Measurements from ENCODE around the gene TP53I3.

The TP53I3 gene

DNA sequence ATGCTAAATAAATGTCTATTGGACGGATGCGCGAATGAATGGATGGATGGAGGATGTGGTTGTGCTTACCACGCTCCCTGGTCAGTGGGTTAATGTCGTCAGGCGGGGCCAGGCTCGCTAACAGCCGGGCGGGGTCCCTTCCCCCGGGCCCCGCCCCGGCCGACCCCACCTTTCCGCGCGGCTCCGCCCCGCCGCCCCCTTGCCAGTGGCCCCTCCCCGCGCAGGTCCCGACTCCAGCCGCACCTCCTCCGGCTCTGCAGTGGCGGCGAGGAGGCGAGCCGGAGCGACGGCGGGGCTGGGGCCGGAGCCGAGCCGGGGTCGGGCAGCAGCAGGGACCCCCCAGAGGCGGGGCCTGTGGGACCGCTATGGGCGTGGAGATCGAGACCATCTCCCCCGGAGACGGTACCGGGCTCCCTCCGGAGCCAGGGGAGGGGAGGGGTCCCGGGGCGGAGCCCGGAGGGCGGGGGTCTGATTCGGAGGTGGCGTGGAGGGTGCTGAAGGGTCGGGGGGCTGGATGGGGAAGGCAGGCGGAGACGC, 35.1 kb downstream of the TP53I3 start, which contains the start of gene FKBP1B:
Gene FKBP1B, plus strand, starts transcription at position 257 of the 537 bp plus-strand sequence. Its CDS starts 109 bp downstream, at position 366.
- DNase-seq (ENCODE audit: extremely low spot score) = peak; percentile 78
- no peak for TF ChIP-seq LEF1 (IDR thresholded peaks at IDR 0.05; ENCODE audit: borderline replicate concordance)
- no peak for TF ChIP-seq L3MBTL2 (conservative IDR thresholded peaks at IDR 0.05)
- no peak for TF ChIP-seq FOXM1 (IDR thresholded peaks at IDR 0.05; ENCODE audit: borderline replicate concordance)
- TF ChIP-seq ARNT (IDR thresholded peaks at IDR 0.05) = no peak
- TF ChIP-seq TARDBP (IDR thresholded peaks at IDR 0.05) = no peak
- no peak for TF ChIP-seq PKNOX1 (IDR thresholded peaks at IDR 0.05)
- TF ChIP-seq HDGF (IDR thresholded peaks at IDR 0.05; ENCODE audit: borderline replicate concordance) = no peak
- TF ChIP-seq FOXK2 (IDR thresholded peaks at IDR 0.05) = no peak
- no peak for TF ChIP-seq ZNF384 (IDR thresholded peaks at IDR 0.05)
- no peak for TF ChIP-seq SP1 (IDR thresholded peaks at IDR 0.05)
- no peak for TF ChIP-seq SUZ12 (IDR thresholded peaks at IDR 0.05)
- TF ChIP-seq FOXA1 (IDR thresholded peaks at IDR 0.05) = no peak
- CTCF ChIA-PET = interaction anchor here (0.9 kb wide), 1 partner anchor 225 kb away, joined by 4 read pairs; no protein-coding TSS in a partner anchor
- POLR2A ChIA-PET = interaction anchor here (0.7 to 1.6 kb wide), 4 partner anchors 17 to 122 kb away, joined by 3 to 9 read pairs (median 7); partner anchors contain the start of genes ATAD2B, SF3B6 and TP53I3

DNA sequence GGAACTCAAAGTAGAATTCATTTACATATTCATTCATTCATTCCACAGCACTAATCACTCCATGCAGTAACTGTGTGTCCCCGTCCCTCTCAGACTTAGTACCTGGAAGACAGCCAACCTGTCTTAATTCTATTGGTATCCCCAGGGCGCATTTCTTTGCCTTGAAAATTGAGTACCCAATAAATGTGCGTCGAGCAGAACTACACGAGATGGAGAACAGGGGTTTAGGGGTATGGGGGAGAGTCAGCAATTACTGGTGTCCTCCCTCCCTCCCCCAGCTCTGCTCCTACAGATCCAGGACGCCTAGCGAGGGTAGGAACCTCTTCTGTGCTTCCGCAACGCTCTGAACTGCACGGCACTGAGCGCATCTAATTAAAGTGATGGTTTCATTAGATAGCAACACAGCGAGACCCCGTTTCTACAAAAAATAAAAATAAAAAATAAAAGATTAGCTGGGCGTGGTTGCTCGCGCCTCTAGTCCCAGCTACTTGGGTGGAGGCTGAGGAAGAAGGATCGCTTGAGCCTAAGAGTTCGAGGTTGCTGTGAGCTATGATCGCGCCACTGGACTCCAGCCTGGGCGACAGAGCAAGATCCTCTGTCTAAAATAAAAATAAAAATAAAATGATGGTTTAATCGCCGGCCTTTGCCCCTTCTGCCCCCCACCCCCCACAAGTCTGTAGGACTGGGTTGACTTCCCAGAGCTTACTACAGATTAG, 35.7 kb downstream of the TP53I3 start:
- ChIA-PET POLR2A (interaction anchor here (0.7 to 1.6 kb wide), 3 partner anchors 18 to 35 kb away, joined by 3 to 9 read pairs (median 7); partner anchors contain the start of genes SF3B6 and TP53I3), CTCF (interaction anchor here (0.8 kb wide), 1 partner anchor 122 kb away, joined by 5 read pairs; the partner anchor contains the start of gene ATAD2B)
- no peak for DNase-seq (ENCODE audit: extremely low spot score)
- TF ChIP-seq PKNOX1 (IDR thresholded peaks at IDR 0.05) (no peak), HDGF (IDR thresholded peaks at IDR 0.05; ENCODE audit: borderline replicate concordance) (no peak), L3MBTL2 (conservative IDR thresholded peaks at IDR 0.05) (no peak; the same call in 1 of the 2 replicates), SUZ12 (IDR thresholded peaks at IDR 0.05) (no peak), SP1 (IDR thresholded peaks at IDR 0.05) (no peak), NFRKB (IDR thresholded peaks at IDR 0.05) (no peak), ELF4 (IDR thresholded peaks at IDR 0.05) (no peak), ZNF384 (IDR thresholded peaks at IDR 0.05) (no peak), ARNT (IDR thresholded peaks at IDR 0.05) (no peak), FOXM1 (IDR thresholded peaks at IDR 0.05; ENCODE audit: borderline replicate concordance) (no peak), FOXK2 (IDR thresholded peaks at IDR 0.05) (no peak), CTBP1 (IDR thresholded peaks at IDR 0.05; ENCODE audit: borderline replicate concordance) (no peak), FOXA1 (IDR thresholded peaks at IDR 0.05) (no peak)

GRCh38 chr2:24047703-24048033, 37.0 kb downstream of the TP53I3 start:
- DNase-seq (ENCODE audit: extremely low spot score) = no peak
- POLR2A ChIA-PET = interaction anchor here (0.8 to 2.4 kb wide), 27 partner anchors 8 to 313 kb away, joined by 3 to 44 read pairs (median 5); partner anchors contain the start of genes ATAD2B, ITSN2, SF3B6 and TP53I3
- no peak for TF ChIP-seq FOXK2 (IDR thresholded peaks at IDR 0.05)
- no peak for TF ChIP-seq FOXA1 (IDR thresholded peaks at IDR 0.05)
- no peak for TF ChIP-seq NFRKB (IDR thresholded peaks at IDR 0.05)
- TF ChIP-seq TARDBP (IDR thresholded peaks at IDR 0.05) = no peak
- TF ChIP-seq CTBP1 (IDR thresholded peaks at IDR 0.05; ENCODE audit: borderline replicate concordance) = no peak
- no peak for TF ChIP-seq ARNT (IDR thresholded peaks at IDR 0.05)
- TF ChIP-seq SP1 (IDR thresholded peaks at IDR 0.05) = no peak
- TF ChIP-seq FOXM1 (IDR thresholded peaks at IDR 0.05; ENCODE audit: borderline replicate concordance) = no peak
- no peak for TF ChIP-seq SUZ12 (IDR thresholded peaks at IDR 0.05)
- CTCF ChIA-PET = interaction anchor here (0.9 to 1.9 kb wide), 3 partner anchors 37 to 122 kb away, joined by 3 to 6 read pairs (median 4); partner anchors contain the start of genes ATAD2B and TP53I3

GRCh38 chr2:24046930-24047702, 37.5 kb downstream of the TP53I3 start, which contains the start of gene WDCP:
WDCP (minus strand) TSS chr2:24047391; CDS start chr2:24039494, 7,897 bp downstream.
- TF ChIP-seq HDGF (IDR thresholded peaks at IDR 0.05; ENCODE audit: borderline replicate concordance) (no peak), ZNF384 (IDR thresholded peaks at IDR 0.05) (no peak), LEF1 (IDR thresholded peaks at IDR 0.05; ENCODE audit: borderline replicate concordance) (no peak), SP1 (IDR thresholded peaks at IDR 0.05) (no peak), TARDBP (IDR thresholded peaks at IDR 0.05) (no peak), ELF4 (IDR thresholded peaks at IDR 0.05) (peak; percentile 47; the same call in 1 of the 2 replicates), L3MBTL2 (conservative IDR thresholded peaks at IDR 0.05) (peak; percentile 84), FOXA1 (IDR thresholded peaks at IDR 0.05) (no peak), NFRKB (IDR thresholded peaks at IDR 0.05) (no peak), PKNOX1 (IDR thresholded peaks at IDR 0.05) (peak; percentile 91), FOXK2 (IDR thresholded peaks at IDR 0.05) (no peak), BHLHE40 (IDR thresholded peaks at IDR 0.05; ENCODE audit: borderline replicate concordance) (no peak), CTBP1 (IDR thresholded peaks at IDR 0.05; ENCODE audit: borderline replicate concordance) (no peak), FOXM1 (IDR thresholded peaks at IDR 0.05; ENCODE audit: borderline replicate concordance) (no peak), ARNT (IDR thresholded peaks at IDR 0.05) (no peak), SUZ12 (IDR thresholded peaks at IDR 0.05) (no peak)
- ChIA-PET CTCF (interaction anchor here (0.5 to 1.9 kb wide), 5 partner anchors 23 to 122 kb away, joined by 3 to 6 read pairs (median 4); partner anchors contain the start of genes ATAD2B and TP53I3), POLR2A (interaction anchor here (0.8 to 2.4 kb wide), 28 partner anchors 8 to 313 kb away, joined by 3 to 44 read pairs (median 4); partner anchors contain the start of genes ATAD2B, ITSN2, SF3B6 and TP53I3)
- peak; percentile 91 for DNase-seq (ENCODE audit: extremely low spot score)

Data from HEK293T (cell line).